OCI-LY1 (cell line): Measurements from ENCODE around the gene BBX.

Experiments used
- H2AFZ ChIP-seq: fragments of 200-600 bp; sonication (generic), shearing (Covaris generic); 2 replicates; pipeline ENCODE4 v1.6.0; 2014; ENCODE audit warnings: antibody characterized with exemption, mild to moderate bottlenecking, low read length
- H3F3A ChIP-seq: fragments of 200-600 bp; sonication (generic), shearing (Covaris generic); 2 replicates; pipeline ENCODE4 v1.6.0; 2014; ENCODE audit warnings: mild to moderate bottlenecking, antibody characterized with exemption, low read length, moderate library complexity; ENCODE audit not compliant: insufficient read depth
- H3K27ac ChIP-seq: fragments of 200-600 bp; sonication (generic); 2 replicates; pipeline ENCODE4 v1.5.1; 2014; ENCODE audit warnings: low read length, mixed run types, mild to moderate bottlenecking, low read depth; ENCODE audit not compliant: poor library complexity, severe bottlenecking
- H3K27me3 ChIP-seq: fragments of 200-600 bp; sonication (generic); 2 replicates; pipeline ENCODE4 v1.6.0; 2014; ENCODE audit warnings: antibody characterized with exemption, mild to moderate bottlenecking, low read length, moderate library complexity; ENCODE audit not compliant: insufficient read depth
- H3K36me3 ChIP-seq: fragments of 200-600 bp; sonication (generic); 2 replicates; pipeline ENCODE4 v1.6.1; 2014; ENCODE audit warnings: mild to moderate bottlenecking, antibody characterized with exemption, low read length, moderate library complexity, mixed read lengths; ENCODE audit not compliant: insufficient read depth
- H3K4me1 ChIP-seq: fragments of 200-600 bp; sonication (generic); 2 replicates; pipeline ENCODE4 v1.5.1; 2014; ENCODE audit warnings: mild to moderate bottlenecking, low read length, moderate library complexity; ENCODE audit not compliant: insufficient read depth, severe bottlenecking
- H3K4me2 ChIP-seq: fragments of 200-600 bp; sonication (generic), shearing (Covaris generic); 2 replicates; pipeline ENCODE4 v1.6.1; 2014; ENCODE audit warnings: low read length
- H3K4me3 ChIP-seq: fragments of 200-600 bp; sonication (generic); 2 replicates; pipeline ENCODE4 v1.5.1; 2014; ENCODE audit warnings: low read length, low read depth, mild to moderate bottlenecking, mixed read lengths; ENCODE audit not compliant: poor library complexity, severe bottlenecking
- H3K79me2 ChIP-seq: fragments of 200-600 bp; shearing (Covaris generic); 2 replicates; pipeline ENCODE4 v1.6.1; 2016; ENCODE audit warnings: mixed run types, low read length, mixed read lengths; ENCODE audit not compliant: insufficient read depth
- H3K9ac ChIP-seq: fragments of 200-600 bp; sonication (generic), shearing (Covaris generic); 2 replicates; pipeline ENCODE4 v1.6.1; 2014; ENCODE audit warnings: mild to moderate bottlenecking, low read length, mixed read lengths
- H3K9me2 ChIP-seq: fragments of 200-600 bp; sonication (generic), shearing (Covaris generic); 2 replicates; pipeline ENCODE4 v1.6.1; 2014; ENCODE audit warnings: low read depth, mild to moderate bottlenecking, low read length, mixed read lengths
- H3K9me3 ChIP-seq: fragments of 200-600 bp; shearing (Covaris generic); 2 replicates; pipeline ENCODE4 v1.6.1; 2014; ENCODE audit warnings: low read length, mixed read lengths
- H4K20me1 ChIP-seq: fragments of 200-600 bp; sonication (generic), shearing (Covaris generic); 2 replicates; pipeline ENCODE4 v1.6.0; 2016; ENCODE audit warnings: mild to moderate bottlenecking, low read length; ENCODE audit not compliant: insufficient read depth
- EZH2 ChIP-seq: fragments of 200-600 bp; sonication (generic), shearing (Covaris generic); IDR thresholded peaks from 2 replicates; pipeline ENCODE4 v1.8.0; 2017; ENCODE audit warnings: borderline replicate concordance, mixed run types, mild to moderate bottlenecking, antibody characterized with exemption, low read length, moderate library complexity, mixed read lengths
- TF ChIP-seq, protein P1 (sequence below): fragments of 200-600 bp; sonication (generic), shearing (Covaris generic); IDR thresholded peaks from 2 replicates; pipeline ENCODE4 v1.5.1; 2017; ENCODE audit warnings: mild to moderate bottlenecking, antibody characterized with exemption, low read length, moderate library complexity, mixed read lengths

BBX gene

DNA sequence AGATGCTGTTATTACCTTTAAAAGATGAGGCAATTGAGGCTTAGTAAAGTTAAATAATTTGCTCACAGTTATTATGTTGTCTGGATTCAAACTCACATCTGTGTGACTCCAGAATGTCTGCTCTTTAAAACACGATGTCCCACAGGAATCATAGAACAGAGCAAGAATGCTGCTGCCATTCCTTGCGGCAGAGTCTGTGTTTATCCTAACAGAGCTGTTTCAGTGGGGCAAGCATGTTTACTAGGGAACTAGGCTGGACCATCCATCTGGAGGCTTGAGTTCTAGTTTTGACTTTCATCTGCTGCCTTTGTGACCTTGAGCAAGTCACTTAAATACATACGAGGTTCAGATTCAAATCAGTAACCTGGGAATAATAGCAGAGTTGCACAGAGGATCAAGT lies 72.1 kb downstream of the BBX start:
- H4K20me1 ChIP-seq, result no peaks in the 10 kb centered on the region
- no peaks in the 10 kb centered on the region for H3K27me3 ChIP-seq
- no peaks in the 10 kb centered on the region for H3K9me3 ChIP-seq
- no peak overlapping the region for H3K27ac ChIP-seq
- no peak overlapping the region for H3K4me2 ChIP-seq
- peaks cover 38% of the 10 kb centered on the region for H3K4me1 ChIP-seq
- TF ChIP-seq, protein P1, sequence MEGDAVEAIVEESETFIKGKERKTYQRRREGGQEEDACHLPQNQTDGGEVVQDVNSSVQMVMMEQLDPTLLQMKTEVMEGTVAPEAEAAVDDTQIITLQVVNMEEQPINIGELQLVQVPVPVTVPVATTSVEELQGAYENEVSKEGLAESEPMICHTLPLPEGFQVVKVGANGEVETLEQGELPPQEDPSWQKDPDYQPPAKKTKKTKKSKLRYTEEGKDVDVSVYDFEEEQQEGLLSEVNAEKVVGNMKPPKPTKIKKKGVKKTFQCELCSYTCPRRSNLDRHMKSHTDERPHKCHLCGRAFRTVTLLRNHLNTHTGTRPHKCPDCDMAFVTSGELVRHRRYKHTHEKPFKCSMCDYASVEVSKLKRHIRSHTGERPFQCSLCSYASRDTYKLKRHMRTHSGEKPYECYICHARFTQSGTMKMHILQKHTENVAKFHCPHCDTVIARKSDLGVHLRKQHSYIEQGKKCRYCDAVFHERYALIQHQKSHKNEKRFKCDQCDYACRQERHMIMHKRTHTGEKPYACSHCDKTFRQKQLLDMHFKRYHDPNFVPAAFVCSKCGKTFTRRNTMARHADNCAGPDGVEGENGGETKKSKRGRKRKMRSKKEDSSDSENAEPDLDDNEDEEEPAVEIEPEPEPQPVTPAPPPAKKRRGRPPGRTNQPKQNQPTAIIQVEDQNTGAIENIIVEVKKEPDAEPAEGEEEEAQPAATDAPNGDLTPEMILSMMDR, result no peak
- no peak for TF ChIP-seq EZH2
- no peak overlapping the region for H3K9ac ChIP-seq
- peaks cover 1% of the 10 kb centered on the region for H3K79me2 ChIP-seq
- no peak overlapping the region for H2AFZ ChIP-seq
- no peaks in the 10 kb centered on the region for H3K36me3 ChIP-seq
- no peak overlapping the region for H3K4me3 ChIP-seq
- peaks cover 5% of the 10 kb centered on the region; the same call in 1 of the 2 replicates for H3F3A ChIP-seq
- H3K9me2 ChIP-seq, result no peaks in the 10 kb centered on the region

DNA sequence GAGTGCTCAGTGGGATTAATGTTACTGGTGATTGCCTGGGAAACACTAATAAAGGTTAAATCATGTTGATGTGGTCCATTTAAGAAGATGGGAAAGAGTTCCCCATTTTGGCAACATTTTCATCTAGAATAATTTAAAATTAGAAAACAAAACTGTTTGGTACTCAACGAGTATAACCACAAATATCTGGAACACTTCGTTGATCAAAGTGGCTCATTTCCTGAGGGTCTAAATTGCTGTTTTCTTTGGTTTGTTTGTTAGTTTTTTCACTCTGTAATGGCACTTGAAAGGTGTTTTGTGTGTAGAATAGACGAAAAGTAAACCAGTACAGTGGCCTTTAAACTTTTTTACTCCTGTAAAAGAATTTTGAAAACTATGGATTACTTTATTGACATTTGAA lies 73.9 kb downstream of the BBX start:
- no peaks in the 10 kb centered on the region for H3K9me3 ChIP-seq
- H3K9ac ChIP-seq, result no peak overlapping the region
- no peaks in the 10 kb centered on the region for H3K27me3 ChIP-seq
- H3K4me2 ChIP-seq, result no peak overlapping the region
- no peak overlapping the region for H3K4me3 ChIP-seq
- no peaks in the 10 kb centered on the region for H3K36me3 ChIP-seq
- no peaks in the 10 kb centered on the region for H3K9me2 ChIP-seq
- peaks cover 52% of the 10 kb centered on the region for H3K4me1 ChIP-seq
- no peak for TF ChIP-seq EZH2
- TF ChIP-seq, protein P1, result no peak
- peaks cover 8% of the 10 kb centered on the region for H3K79me2 ChIP-seq
- H4K20me1 ChIP-seq, result no peaks in the 10 kb centered on the region
- peak overlapping the region; percentile 17 for H3K27ac ChIP-seq
- no peak overlapping the region for H2AFZ ChIP-seq
- peaks cover 5% of the 10 kb centered on the region; the same call in 1 of the 2 replicates for H3F3A ChIP-seq

DNA sequence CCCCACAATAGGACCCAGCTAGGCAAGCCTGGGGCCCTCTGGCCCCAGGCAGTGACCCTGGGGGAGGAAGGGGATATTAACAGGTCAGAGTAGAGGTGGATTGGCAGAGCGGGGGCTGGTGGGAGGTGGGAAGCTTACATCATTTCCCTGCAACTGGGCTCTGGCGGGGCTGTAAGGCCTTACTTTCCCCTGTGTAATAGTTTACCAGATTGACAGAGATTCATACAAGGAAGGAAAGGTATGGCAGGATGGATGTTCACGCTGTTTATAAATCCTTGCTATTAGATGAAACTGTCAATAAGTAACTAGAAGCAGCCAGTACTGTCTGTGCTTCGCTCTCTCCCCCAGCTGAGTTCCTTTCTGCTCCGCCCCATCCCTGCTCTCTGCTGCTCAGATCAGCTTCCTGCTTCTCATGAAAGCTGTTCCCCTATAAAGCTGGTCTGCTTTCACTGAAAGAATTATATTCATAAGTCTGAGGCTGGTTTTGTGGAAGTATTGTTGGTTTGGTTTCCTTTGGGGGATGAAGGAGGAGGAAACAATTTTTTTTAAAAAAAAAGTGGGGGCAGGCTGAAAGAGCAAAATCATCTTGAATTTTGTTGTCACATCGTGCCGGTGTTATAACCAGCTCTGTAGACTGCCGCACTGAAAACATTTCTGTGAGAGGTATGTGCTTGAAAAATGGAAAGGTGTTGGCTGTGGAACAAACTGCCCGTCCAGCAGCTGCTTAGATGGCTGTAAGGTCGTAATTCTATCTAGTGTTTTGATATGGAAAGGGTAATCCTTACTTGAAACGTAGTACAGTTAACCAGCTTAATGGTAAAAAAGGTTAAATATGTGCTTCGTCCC lies 76.4 kb downstream of the BBX start:
- Histone ChIP-seq H3K4me2 (peak overlapping the region; percentile 98), H2AFZ (0 out of 2 replicates have a peak overlapping the region, but pooled peaks have one; percentile 5), H3K36me3 (peaks cover 6% of the 10 kb centered on the region; the same call in 1 of the 2 replicates), H3K9ac (peak overlapping the region; percentile 83), H3K9me2 (no peaks in the 10 kb centered on the region), H3K27ac (peak overlapping the region; percentile 87), H3K4me1 (peaks cover 52% of the 10 kb centered on the region), H3K27me3 (no peaks in the 10 kb centered on the region), H3F3A (peaks cover 5% of the 10 kb centered on the region; the same call in 1 of the 2 replicates), H3K79me2 (peaks cover 8% of the 10 kb centered on the region), H3K4me3 (peak overlapping the region; percentile 69), H3K9me3 (no peaks in the 10 kb centered on the region), H4K20me1 (no peaks in the 10 kb centered on the region)
- TF ChIP-seq, protein P1, result no peak
- TF ChIP-seq EZH2, result no peak
